Loucy (cell line): ENCODE measurements around the gene PYROXD2.

Experiments
- CTCF ChIP-seq: fragments of 200-600 bp; sonication (generic); conservative IDR thresholded peaks from 2 replicates; pipeline ENCODE4 v1.5.1; 2014; ENCODE audit warnings: mild to moderate bottlenecking, antibody characterized with exemption, low read length
- EZH2phosphoT487 ChIP-seq: fragments of 200-600 bp; IDR thresholded peaks from 2 replicates; pipeline ENCODE4 v1.6.1; 2018; ENCODE audit warnings: antibody characterized with exemption, mild to moderate bottlenecking, moderate library complexity, borderline replicate concordance

- TF ChIP-seq CTCF (no peak), EZH2phosphoT487 (no peak)
Measured at GRCh38 chr10:98338896-98339295, 76.1 kb downstream of the PYROXD2 start.
